Activated T-cell treated with anti-CD3 and anti-CD28 coated beads for 24 hours (primary cell): ENCODE data around the gene ASIC4.

ENCODE experiments used
- DNase-seq: peaks from one replicate; pipeline ENCODE4 v3.0.0-alpha.2; 2020; ENCODE audit warnings: low read depth

The ASIC4 gene

DNA sequence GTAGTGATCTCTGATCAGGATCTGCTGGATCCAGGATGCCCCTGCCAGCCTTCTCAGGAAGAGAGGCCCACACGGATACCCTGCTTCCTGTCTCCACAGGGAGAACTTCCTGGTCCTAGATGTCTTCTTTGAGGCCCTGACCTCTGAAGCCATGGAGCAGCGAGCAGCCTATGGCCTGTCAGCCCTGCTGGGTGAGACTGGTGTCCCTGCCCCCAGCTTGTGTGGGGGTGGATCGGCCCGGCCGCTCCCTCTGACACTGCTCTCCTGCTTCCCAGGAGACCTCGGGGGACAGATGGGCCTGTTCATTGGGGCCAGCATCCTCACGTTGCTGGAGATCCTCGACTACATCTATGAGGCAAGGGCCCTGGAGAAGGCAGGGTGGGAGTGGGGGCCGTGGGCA lies 22.7 kb downstream of the ASIC4 start:
- DNase-seq = no peak

DNA sequence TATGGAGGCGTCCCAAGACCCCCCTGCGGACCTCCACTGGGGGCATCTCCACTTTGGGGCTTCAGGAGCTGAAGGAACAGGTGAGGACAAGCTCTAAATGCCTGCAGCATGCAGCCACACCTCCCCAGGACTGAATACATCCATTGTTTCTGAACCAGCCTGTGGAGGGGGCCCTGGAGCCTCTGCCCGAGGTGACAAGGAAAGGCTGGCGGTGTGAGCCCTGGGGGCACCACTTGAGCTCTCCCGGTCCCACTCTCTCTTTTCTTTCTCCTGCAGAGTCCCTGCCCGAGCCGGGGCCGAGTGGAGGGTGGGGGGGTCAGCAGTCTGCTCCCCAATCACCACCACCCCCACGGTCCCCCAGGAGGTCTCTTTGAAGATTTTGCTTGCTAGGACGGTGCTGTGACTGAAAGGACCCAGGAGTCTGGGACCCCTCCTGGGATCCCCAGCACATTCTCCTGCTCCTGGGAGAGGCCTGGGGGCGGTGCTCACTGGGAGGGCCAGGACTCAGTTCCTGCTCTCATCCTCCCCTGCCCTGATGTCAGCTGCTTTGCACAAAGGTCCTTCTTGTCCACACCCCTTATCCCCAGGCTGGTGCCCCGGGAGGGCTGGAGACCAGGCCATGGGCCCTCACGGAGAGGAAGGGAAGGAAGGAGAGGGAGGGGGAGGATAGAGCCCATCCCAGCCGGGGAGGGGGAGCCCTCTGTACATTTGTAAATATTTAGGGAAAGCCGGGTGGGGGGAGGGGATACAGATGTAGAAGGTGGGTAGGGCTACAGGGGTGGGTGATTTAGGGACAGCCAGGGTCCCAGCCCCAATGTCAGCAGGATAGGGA lies 23.6 kb downstream of the ASIC4 start:
- DNase-seq = no peak

DNA sequence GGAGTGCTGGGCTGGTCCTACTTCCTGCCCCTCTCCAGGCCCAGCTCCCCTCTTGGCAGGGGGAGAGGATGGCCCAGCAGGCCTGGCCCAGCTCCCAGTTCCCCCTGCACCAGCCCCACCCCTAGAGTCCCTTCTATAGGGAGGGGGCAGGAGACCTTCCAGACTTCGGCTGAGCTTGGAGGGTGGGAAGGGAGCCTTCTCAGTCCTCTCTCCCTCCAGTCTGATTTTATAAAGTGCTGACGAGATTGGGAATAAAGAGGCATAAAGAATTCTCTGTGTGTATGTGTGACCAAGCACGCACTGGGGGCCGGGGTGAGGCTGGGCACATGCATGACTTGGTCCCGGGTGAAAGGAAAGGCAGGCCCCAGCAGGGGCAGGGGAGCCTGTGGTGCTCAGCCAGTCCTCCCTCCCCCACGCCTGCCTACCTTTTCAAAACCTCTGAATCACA lies 24.2 kb downstream of the ASIC4 start:
- no peak for DNase-seq

DNA sequence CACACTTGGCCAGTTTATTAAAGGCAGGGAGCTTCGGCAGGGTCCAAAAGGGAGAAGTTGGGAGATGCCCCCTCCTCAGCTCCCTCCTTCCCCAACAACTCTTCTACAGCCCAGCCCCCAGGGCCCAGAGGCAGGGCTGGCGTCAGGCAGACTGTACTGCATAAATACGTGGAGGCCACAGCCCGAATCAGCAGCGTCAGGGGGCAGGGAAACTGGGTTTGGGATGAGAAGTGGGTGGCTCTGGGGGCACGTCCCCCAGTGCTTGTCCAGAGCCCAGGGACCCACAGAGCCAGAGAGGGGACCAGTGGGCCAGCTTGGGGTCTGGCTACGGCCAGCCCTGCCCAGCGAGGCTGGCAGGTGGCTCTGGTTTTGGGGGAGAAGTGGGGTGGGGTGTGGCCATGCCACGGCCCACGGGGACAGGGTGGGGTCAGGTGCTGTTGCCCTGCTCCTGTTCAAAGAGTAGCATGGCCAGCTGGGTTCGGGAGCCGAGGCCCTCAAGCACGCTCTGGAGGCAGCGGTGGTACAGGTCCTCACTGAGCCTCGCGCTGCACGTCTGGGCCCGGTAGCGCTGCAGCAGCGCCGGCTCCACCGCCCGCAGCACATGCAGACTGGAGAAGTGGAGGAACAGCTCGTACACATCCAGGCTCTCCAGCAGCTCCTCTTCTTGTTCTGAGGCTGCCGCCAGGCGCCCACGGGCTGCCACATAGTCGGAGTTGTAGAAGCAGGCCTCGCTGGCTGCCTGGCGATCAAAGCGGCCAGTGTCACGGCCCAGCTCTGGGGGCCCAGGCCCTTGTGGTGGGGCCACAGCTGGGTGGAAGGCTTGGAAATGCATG lies 24.9 kb downstream of the ASIC4 start:
- no peak for DNase-seq

DNA sequence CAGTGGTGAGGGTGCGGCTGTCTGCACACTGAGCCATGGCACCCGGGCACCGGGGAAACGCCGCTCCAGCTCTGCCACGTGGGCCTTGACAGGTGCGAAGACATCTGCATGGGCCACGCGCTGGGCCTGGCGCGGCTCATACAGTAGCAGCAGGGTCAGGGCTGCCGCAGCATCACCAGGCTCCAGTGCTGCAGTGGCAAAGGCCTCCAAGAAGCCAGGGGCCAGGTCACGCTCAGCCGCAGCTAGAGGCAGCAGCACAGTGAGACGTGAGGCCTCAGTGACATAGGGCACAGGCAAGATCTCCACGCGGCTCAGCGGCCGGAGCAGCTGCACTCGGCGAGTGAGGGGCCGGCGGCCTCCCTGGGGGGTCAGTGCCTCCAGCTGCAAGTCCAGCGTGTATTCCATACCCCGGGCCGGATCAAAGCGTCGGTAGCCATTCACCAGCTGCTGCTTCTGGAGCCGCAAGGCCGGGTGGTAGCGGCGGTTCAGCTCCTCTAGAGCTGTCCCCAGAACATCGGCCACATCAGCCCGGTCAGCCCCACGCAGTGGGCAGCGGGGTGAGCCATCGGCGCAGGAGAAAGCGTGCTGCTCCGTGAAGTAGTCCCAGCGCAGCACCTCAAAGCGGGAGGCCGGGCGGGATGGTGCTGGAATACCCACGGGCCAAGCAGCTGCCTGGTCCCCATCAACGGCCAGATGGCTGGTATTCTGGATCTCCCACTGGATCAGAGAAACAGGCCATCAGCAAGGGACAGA lies 25.8 kb downstream of the ASIC4 start:
- no peak for DNase-seq

DNA sequence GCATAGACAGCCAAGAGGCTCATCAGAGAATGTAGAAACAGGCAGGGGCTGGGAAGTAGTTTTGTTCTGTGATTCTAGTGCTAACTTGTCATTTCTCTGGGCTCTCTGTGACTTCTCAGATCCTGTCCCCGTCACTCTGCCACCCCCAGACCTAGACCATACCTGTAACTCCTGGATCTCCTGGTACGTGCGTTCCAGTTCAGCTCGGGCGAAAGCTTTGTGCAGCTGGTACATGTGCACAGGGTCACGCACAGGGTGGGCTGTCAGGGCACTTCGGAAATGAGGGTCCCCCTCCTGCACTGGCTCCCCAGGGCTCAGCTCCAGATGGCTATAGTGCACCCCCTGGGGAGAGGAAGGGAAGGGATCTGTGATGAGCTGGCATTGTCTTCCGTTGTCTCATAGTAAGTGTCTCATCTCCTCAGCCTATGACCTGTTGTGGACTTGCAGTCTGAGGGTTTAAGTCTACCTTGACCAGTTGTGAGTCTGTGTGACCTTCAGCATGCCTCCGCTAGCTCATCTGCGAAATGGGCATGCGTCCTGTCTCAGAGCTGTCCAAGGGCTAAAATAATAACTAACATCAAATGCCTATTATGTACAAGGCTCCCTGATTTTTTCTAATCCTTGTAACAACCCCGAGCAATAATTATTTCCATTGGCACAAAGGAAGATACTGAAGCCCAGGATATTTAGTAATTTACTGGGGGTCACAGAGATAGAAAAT lies 26.7 kb downstream of the ASIC4 start:
- DNase-seq = no peak

DNA sequence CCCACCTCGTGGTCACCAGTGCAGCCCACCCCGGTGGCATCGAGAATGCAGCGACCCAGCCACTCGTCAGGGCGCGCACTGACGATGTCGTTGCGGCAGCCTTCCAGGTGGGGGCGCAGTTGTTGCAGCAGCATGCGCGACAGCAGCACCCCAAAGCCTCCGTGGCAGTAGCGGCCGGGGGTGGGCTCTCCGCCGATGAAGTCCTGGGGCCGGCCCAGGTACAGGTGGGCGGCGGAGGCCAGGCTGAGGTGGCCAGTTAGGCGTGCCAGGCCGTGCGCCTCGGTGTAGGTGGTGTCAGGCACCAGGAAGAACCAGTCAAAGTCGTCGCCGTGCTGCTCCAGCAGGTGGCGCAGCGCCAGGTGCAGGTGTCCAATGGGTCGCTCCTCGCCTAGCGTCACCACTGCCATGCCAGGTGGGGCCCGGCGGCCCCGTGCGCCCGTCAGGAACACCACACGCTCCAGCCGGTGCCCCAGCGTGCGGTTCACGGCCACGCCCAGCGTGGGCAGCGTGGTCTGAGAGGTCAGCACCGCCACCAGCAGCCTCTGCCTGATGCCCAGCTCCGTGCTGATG lies 27.4 kb downstream of the ASIC4 start:
- peak; percentile 73 for DNase-seq

DNA sequence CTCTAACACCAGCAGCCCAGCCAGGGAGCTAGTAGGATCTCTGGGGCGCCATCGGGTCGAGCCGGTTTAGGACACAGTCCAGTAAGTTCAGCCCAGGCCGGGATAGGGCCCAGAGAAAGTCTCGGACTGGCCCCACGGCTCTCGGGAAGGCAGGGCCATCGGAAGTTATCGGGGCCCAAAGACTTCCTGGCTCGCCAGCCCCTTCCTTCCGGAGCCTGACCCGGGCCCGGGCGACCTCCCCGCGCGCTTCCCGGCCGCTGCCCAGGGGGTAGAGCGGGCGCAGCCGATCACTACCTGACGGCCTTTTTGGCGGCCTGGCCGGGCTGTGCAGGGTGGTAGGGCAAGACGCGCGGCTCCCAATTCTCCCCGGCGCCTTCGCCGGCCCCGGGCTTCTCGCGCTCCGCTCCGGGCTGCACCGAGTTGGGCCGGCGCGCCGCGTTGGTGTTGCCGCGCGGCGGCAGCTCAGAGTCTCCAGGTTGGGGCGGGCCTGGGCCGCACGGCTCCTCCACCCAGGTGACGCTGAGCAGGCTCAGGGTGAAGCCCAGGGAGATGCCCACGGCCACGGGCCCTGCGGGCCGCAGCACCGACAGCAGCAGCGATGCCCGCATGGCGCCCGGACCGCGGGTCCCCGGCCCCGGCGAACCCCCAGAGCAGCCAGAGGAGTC lies 28.8 kb downstream of the ASIC4 start:
- no peak for DNase-seq

DNA sequence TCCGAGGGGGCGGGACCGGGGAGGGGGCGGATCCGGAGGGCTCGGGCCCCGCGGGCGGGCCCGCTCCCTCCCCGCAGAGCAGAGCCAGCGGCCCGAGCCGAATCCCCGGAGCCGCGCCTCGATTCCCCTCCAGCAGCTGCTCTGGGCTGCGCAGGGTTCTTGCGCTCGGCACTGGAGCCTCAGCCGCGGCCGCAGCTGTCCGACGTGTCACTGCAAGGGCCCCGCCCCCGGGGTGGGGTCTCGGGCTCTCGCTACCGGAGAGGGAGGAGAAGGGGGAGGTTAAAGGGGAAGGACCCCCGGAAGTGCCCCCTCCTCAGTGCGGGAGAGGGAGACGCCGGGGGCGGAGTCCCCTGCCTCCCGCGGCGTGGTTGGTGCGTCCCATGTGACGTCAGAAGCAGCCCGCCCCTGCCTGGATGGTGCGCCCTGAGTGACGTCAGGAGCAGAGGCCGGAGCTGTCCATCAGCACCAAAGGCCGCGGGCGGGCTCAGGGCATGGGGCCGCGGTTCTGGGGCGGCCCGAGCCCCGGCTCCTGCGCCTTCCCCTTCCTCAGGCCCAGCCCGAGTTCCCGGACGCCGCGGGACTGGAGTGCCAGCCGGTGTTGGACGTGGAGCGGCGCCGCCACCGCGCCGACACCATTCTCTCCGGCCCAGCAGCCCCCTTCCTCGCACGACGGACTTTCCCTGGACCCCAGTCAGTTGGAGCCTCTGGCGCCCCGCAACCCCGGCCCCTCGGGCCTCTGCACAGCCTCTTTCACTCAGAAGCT lies 29.5 kb downstream of the ASIC4 start, which contains the start of the genes CHPF and TMEM198:
CHPF (minus strand) TSS at position 214 of the 763 bp plus-strand sequence. CDS start 271 bp downstream, outside the sequence.
TMEM198 (plus strand) TSS at position 433 of the 763 bp plus-strand sequence. CDS start 700 bp downstream, outside the sequence.
- peak; percentile 92 for DNase-seq

DNA sequence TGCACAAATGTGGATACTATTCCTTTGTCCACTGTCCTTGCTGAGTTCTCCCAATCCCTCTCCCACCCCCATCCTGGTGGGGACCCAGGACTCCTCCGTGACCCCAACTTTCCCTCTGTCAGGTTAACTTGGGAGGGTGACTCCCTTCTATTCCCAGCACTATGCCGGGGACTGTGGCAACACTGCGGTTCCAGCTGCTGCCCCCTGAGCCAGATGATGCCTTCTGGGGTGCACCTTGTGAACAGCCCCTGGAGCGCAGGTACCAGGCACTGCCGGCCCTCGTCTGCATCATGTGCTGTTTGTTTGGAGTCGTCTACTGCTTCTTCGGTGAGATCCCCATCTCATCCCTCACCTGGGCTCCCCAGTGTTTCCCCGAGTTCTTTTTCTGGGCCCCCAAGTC lies 30.3 kb downstream of the ASIC4 start:
- no peak for DNase-seq

DNA sequence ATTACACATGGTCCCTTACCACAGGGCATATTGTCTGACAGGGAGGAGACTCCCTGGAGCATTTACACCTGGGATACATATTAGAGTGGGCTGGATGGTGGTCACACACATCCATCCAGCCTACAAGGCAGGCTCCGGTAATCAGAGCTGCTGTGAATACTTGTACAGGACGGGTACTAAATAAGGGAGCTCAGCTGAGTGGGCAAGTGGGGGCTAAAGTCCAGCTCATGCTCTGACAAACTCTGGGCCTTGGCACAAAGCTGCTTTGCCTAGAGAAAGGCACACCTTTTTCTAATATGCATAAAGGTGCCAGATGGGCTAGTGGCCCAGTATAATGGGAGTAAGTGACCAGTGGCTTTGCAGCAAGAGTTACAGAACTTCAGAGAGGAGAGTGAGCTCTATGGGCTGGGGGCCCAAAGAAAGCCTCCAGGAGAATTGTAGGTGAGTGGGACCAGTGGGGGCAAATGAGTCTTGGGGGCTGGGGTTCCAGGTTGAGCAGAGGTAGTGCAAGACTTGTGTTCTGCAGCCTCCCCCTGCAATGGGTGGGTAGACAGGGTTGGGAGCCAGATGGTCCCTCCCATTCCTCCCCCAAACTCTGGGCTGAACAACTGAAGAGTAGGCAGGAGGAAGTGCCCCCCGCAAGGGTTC lies 31.1 kb downstream of the ASIC4 start:
- no peak for DNase-seq

DNA sequence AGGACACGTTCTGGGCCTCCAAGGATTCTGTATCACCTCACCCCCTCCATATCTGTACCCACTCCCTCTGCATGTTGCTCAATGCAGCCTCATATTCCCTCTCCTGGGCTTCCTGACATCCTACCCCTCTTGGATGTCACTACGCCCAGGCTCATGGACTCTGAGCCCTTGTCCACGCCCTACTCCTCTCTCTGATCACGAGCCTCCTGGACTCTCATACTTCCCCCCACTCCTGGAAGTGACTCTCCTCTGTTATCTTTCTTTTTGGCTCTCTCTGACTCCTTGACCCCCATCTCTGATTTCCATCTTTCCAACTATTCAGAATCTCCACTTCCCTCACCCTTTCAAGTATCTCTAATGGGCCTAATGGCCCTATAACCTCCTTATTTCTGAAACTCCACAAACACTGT lies 31.7 kb downstream of the ASIC4 start:
- DNase-seq = no peak

DNA sequence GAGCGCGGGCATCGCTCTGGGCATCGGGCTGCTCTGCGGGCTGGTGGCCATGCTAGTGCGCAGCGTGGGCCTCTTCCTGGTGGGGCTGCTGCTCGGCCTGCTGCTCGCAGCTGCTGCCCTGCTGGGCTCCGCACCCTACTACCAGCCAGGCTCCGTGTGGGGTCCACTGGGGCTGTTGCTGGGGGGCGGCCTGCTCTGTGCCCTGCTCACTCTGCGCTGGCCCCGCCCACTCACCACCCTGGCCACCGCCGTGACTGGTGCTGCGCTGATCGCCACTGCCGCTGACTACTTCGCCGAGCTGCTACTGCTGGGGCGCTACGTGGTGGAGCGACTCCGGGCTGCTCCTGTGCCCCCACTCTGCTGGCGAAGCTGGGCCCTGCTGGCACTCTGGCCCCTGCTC lies 33.3 kb downstream of the ASIC4 start:
- DNase-seq = no peak

DNA sequence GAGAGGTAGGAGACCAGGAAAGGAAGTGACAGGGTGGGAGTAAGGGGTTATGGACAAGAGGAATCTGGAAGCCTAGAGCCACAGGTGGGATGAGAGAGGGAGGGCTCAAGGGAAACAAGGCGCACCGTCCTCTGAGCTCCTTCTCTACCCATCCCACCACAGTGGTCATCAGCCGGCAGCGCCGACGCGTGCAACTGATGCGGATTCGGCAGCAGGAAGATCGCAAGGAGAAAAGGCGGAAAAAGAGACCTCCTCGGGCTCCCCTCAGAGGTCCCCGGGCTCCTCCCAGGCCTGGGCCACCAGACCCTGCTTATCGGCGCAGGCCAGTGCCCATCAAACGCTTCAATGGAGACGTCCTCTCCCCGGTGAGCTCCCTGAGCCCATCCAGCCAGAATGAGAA lies 34.7 kb downstream of the ASIC4 start:
- DNase-seq = no peak

DNA sequence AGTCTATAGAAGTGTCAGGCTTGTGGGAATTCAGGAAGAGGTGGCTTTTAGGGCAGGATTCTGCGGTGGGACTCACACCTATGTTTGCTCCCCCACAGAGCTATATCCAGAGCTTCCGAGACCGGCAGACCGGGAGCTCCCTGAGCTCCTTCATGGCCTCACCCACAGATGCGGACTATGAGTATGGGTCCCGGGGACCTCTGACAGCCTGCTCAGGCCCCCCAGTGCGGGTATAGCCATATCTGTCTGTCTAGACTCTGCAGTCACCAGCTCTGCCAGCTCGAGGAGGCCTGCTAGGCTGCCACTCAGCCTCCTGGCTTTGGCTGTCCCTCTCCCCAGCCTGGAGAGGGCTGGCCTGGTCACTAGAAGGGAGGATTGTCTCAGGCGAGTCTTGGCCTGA lies 35.3 kb downstream of the ASIC4 start:
- no peak for DNase-seq

DNA sequence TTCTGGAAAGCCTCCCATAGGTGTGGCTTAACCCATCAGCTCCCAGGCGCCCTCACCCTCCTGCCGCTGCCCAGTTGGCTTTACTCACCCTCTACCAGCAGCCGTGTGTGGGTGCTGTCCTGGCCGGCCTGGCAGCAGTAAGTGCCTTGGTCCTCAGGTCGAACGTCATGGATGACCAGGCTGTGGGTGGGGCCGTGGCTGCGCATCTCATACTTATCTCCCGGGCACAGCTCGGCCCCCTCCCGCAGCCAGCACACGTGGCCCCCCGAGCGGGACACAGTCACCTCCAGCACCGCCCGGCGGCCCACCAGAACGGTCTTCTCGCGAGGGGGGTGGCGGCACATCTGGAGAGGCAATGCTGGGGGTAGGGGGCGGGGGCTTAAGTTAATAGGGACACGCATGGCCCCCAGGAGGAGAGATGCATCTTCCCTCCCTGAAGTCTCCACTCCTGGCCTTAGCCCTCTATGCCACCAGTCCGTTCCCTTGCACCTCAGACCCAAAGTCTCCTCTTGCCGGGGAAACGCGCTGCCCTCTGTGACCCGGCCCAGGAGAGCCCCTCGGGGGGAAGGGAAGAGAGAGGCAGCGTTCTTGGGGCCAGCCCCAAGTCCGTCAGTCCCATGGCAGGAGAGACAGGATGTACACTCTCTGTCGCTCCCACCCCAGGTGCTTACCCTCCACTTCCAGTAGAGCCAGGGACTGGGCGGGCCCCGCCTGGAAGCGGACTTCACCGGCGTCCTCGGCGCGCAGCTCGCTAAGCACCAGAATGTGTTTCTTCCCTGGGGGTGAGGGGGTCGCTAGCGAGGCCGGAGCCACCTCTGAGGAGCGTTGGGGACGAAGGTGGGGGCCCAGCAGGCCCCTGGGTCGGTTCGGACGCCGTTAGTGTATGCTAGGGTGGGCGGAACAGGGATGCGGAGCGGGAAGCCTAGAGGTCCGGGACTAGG lies 37.4 kb downstream of the ASIC4 start:
- DNase-seq = no peak

DNA sequence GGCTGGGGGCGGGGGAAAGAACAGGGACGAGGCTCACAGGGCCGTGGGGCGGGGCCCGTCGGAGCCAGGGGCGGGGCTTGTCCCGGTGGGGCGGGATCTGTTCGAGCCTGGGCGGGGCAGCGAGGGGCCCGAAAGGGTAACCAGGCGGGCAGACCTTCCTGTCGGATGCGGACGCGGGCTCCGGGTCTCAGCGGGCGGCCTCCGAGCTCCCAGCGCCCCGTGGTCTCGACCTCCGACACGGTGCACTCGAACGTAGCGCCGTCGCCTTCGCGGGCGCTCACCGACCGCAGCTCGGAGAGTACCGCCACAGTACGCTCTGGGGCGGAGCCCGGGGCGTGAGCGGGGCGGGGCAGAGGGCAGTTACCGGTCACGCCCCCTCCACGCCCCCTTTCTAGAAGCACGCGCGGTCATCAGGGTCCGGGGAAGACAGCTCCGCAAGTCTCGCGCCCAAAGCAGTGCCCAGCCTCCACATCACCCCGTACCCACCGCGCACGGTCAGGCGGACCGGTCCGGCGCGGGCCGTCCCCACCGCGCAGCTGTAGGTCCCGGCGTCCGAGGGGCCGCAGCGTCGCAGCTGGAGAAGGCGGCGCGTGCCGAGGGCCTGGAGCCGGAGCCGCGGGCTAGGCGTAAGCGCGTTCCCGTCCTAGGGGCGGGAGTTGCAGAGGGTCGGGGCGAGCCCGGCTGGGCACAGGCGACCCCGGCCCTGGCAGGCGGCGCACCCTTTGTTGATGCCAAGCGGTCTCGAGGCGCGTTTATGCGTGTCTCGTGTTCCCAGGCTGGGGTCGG lies 38.3 kb downstream of the ASIC4 start:
- peak; percentile 73 for DNase-seq

DNA sequence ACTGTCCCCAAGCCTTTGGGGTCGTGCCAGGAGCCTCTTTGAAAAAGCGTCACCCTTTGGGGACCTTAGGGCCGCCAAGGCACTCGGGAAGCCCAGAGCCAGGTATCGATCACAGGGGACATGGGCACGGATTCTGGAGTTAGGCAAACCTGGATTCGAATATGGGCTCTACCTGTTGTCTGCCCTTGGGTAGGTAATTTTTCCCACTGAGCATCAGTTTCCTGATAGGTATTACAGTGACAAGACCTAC lies 38.8 kb downstream of the ASIC4 start:
- DNase-seq = no peak
